ENCODE results near the gene SMAD1.
A peak's percentile ranks its signal among the peaks of the same experiment; 100 is the strongest.
"Not testable (repeated sequence)": the region's sequence is repeated elsewhere in the genome, so short reads cannot be mapped to it uniquely, and the experiment has no call there.

SMAD1 gene

DNA sequence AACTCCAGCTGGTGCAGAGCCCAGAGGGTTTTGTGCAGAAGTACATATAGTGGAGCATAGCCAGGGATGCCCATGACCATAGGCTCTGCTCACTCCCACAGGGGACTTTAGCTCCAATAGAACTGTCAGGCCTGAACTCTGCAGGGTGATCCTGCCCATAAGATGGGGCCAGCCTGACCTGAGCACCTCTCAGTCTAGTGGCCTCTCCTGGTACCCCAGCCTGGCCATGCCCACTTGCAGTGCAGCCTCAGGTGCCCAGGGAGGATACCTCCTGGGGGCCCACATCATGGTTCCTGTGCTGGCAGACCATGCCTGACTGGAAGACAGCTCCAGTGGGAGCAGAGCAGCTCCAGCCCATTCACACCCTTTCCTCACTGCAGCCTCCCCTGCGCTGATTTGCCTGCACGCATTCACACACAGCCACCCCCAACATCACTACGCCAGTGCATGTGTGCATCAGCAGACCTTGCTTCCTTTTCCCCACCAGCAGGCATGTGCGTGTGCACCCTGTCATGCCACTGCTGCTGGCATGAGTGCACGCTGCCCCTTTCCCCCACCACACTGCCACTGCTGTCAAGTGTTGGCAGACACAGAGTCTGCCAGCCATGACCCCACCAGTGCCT, 84.5 kb downstream of the SMAD1 start:
- DNase-seq (ENCODE audit: low read depth) = no peak
- no peak for TF ChIP-seq CTCF (IDR thresholded peaks at IDR 0.05; ENCODE audit: low read length, missing control alignments)
- H3K4me3 ChIP-seq (replicated peaks; ENCODE audit: low read depth, low read length) = no peak overlapping the region

GRCh38 chr4:145566768-145567167, 85.1 kb downstream of the SMAD1 start:
- TF ChIP-seq CTCF (IDR thresholded peaks at IDR 0.05; ENCODE audit: low read length, missing control alignments) = no peak
- no peak for DNase-seq (ENCODE audit: low read depth)
- no peak overlapping the region for H3K4me3 ChIP-seq (replicated peaks; ENCODE audit: low read depth, low read length)

- no peak for DNase-seq (ENCODE audit: low read depth)
- H3K4me3 ChIP-seq (replicated peaks; ENCODE audit: low read depth, low read length) = no peak overlapping the region
- TF ChIP-seq CTCF (IDR thresholded peaks at IDR 0.05; ENCODE audit: low read length, missing control alignments) = no peak
These were observed 85.9 kb downstream of the SMAD1 start for GRCh38 chr4:145567516-145567915.

GRCh38 chr4:145574546-145574945, 92.9 kb downstream of the SMAD1 start:
- not testable (repeated sequence) for DNase-seq (ENCODE audit: low read depth)

GRCh38 chr4:145580906-145581305, 99.3 kb downstream of the SMAD1 start:
- no peak for DNase-seq (ENCODE audit: low read depth)
- TF ChIP-seq CTCF (IDR thresholded peaks at IDR 0.05; ENCODE audit: low read length, missing control alignments) = no peak
- H3K4me3 ChIP-seq (replicated peaks; ENCODE audit: low read depth, low read length) = no peak overlapping the region

More at GRCh38 chr4:145574546-145574945, 92.9 kb downstream of the SMAD1 start:
- H3K4me3 ChIP-seq (replicated peaks; ENCODE audit: low read depth, low read length) = not testable (repeated sequence)

GRCh38 chr4:145583191-145584055, 101.8 kb downstream of the SMAD1 start:
- no peak for TF ChIP-seq CTCF (IDR thresholded peaks at IDR 0.05; ENCODE audit: low read length, missing control alignments)
- DNase-seq (ENCODE audit: low read depth) = peak; percentile 10
- H3K4me3 ChIP-seq (replicated peaks; ENCODE audit: low read depth, low read length) = no peak overlapping the region

DNA sequence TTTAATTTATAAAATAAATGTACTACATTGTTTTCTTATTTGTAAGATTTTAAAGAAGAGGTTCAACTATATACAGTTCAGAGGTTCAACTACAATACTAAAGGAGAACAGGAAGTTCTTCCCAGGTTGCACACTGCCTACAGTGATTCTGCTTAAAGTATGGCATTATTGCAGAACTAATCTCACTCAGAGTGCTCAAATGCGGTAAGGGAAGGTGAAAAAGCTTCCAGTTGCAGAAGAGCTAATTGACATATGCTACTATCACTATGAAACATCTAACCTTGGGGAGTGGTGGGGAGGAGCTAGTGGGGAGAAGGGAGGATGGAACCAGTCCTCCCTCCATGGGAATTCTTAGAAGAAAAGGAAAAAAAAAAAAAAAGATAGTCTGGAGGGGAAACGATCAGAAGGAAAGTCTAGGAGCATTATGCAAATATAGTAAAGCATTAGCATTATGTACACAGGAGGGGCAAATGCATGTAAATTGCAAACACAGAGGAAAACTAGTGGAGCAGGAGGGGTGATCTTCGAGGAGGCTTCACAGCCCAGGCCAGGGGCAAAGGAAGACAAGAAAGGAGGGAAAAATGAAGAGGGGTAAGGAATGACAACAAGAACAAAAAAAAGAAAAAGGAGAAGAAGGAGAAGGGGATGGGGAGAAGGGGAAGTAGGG, 105.6 kb downstream of the SMAD1 start:
- no peak for TF ChIP-seq CTCF (IDR thresholded peaks at IDR 0.05; ENCODE audit: low read length, missing control alignments)
- no peak for DNase-seq (ENCODE audit: low read depth)
- H3K4me3 ChIP-seq (replicated peaks; ENCODE audit: low read depth, low read length) = no peak overlapping the region

DNA sequence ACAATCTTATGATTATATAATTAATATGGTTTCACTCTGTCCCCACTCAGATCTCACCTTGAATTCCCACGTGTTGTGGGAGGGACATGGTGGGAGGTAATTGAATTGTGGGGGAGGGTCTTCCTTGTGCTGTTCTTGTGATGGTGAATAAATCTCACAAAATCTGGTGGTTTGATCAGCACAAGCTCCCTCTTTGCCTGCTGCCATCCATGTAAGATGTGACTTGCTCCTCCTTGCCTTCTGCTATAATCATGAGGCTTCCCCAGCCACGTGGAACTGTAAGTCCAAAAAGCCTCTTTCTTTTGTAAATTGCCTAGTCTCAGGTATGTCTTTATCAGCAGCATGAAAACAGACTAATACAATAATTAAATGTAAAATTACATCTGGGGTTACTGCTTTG, 107.7 kb downstream of the SMAD1 start:
- not testable (repeated sequence) for DNase-seq (ENCODE audit: low read depth); H3K4me3 ChIP-seq (replicated peaks; ENCODE audit: low read depth, low read length)
